ENCODE results near the gene BCL2. TPM values are rescaled to one million over a fixed set of nuclear protein-coding genes. Genes with fewer than 3 reads are reported as not detected.

Gene BCL2
- total and polyA plus RNA-seq, 4 donors = 2.6 to 25.4 (median 14.0) TPM

- ATAC-seq (ENCODE audit: low FRiP score) (no peak), DNase-seq (no peak)
- Histone ChIP-seq H3K9me3 (ENCODE audit: control insufficient read depth, low read length) (no peaks in the 10 kb centered on the region), H3K4me1 (ENCODE audit: control insufficient read depth in 1 of 2, insufficient read depth in 2 of 2, low read length in 2 of 2) (no peaks in the 10 kb centered on the region), H3K36me3 (ENCODE audit: control insufficient read depth in 1 of 2, insufficient read depth in 2 of 2, low read length in 1 of 2) (no peaks in the 10 kb centered on the region), H3K4me3 (ENCODE audit: low read length in 2 of 2) (no peak overlapping the region), H3K27me3 (ENCODE audit: control insufficient read depth in 1 of 2, insufficient read depth in 2 of 2, low read length in 1 of 2) (peaks cover 0 to 1% of the 10 kb centered on the region in 2 donors), H3K27ac (ENCODE audit: low read depth in 1 of 2, low read length in 2 of 2) (no peak overlapping the region)
- 91 to 92% methylated on average over 7 of the region's 7 CpGs for WGBS, 2 donors
- intact Hi-C loops (cut with DNase I) = no loop called here
Measured at GRCh38 chr18:63084219-63084618, 235.3 kb downstream of the BCL2 start.

- H3K27me3 ChIP-seq (ENCODE audit: control insufficient read depth in 1 of 2, insufficient read depth in 2 of 2, low read length in 1 of 2) = peaks cover 0 to 1% of the 10 kb centered on the region in 2 donors
- no peak overlapping the region for H3K4me3 ChIP-seq (ENCODE audit: low read length in 2 of 2)
- H3K4me1 ChIP-seq (ENCODE audit: control insufficient read depth in 1 of 2, insufficient read depth in 2 of 2, low read length in 2 of 2) = no peaks in the 10 kb centered on the region
- DNase-seq (no peak), ATAC-seq (ENCODE audit: low FRiP score) (no peak)
- no peak overlapping the region for H3K27ac ChIP-seq (ENCODE audit: low read depth in 1 of 2, low read length in 2 of 2)
- no peaks in the 10 kb centered on the region for H3K36me3 ChIP-seq (ENCODE audit: control insufficient read depth in 1 of 2, insufficient read depth in 2 of 2, low read length in 1 of 2)
- H3K9me3 ChIP-seq (ENCODE audit: control insufficient read depth, low read length) = no peaks in the 10 kb centered on the region
- 88 to 89% methylated on average over 2 of the region's 2 CpGs for WGBS, 2 donors
- intact Hi-C loops (cut with DNase I) = no loop called here
Measured at GRCh38 chr18:63083555-63083954, 236.0 kb downstream of the BCL2 start.

GRCh38 chr18:63083020-63083531 is 236.5 kb downstream of the BCL2 start:
- ATAC-seq (ENCODE audit: low FRiP score) (no peak), DNase-seq (no peak)
- intact Hi-C loops (cut with DNase I) = no loop called here
- peaks cover 0 to 1% of the 10 kb centered on the region in 2 donors for H3K27me3 ChIP-seq (ENCODE audit: control insufficient read depth in 1 of 2, insufficient read depth in 2 of 2, low read length in 1 of 2)
- H3K36me3 ChIP-seq (ENCODE audit: control insufficient read depth in 1 of 2, insufficient read depth in 2 of 2, low read length in 1 of 2) = no peaks in the 10 kb centered on the region
- H3K4me3 ChIP-seq (ENCODE audit: low read length in 2 of 2) = no peak overlapping the region
- 70 to 77% methylated on average over 8 of the region's 8 CpGs for WGBS, 2 donors
- no peak overlapping the region for H3K27ac ChIP-seq (ENCODE audit: low read depth in 1 of 2, low read length in 2 of 2)
- no peaks in the 10 kb centered on the region for H3K9me3 ChIP-seq (ENCODE audit: control insufficient read depth, low read length)
- no peaks in the 10 kb centered on the region for H3K4me1 ChIP-seq (ENCODE audit: control insufficient read depth in 1 of 2, insufficient read depth in 2 of 2, low read length in 2 of 2)

GRCh38 chr18:63082366-63083019 is 237.1 kb downstream of the BCL2 start:
- H3K36me3 ChIP-seq (ENCODE audit: control insufficient read depth in 1 of 2, insufficient read depth in 2 of 2, low read length in 1 of 2) = no peaks in the 10 kb centered on the region
- 83 to 85% methylated on average over 7 of the region's 7 CpGs for WGBS, 2 donors
- H3K9me3 ChIP-seq (ENCODE audit: control insufficient read depth, low read length) = no peaks in the 10 kb centered on the region
- intact Hi-C loops (cut with DNase I) = no loop called here
- no peak overlapping the region for H3K4me3 ChIP-seq (ENCODE audit: low read length in 2 of 2)
- no peak overlapping the region for H3K27ac ChIP-seq (ENCODE audit: low read depth in 1 of 2, low read length in 2 of 2)
- H3K4me1 ChIP-seq (ENCODE audit: control insufficient read depth in 1 of 2, insufficient read depth in 2 of 2, low read length in 2 of 2) = no peaks in the 10 kb centered on the region
- H3K27me3 ChIP-seq (ENCODE audit: control insufficient read depth in 1 of 2, insufficient read depth in 2 of 2, low read length in 1 of 2) = peaks cover 0 to 1% of the 10 kb centered on the region in 2 donors
- ATAC-seq (ENCODE audit: low FRiP score) (no peak), DNase-seq (no peak)

- Histone ChIP-seq H3K4me1 (ENCODE audit: control insufficient read depth in 1 of 2, insufficient read depth in 2 of 2, low read length in 2 of 2) (no peaks in the 10 kb centered on the region), H3K4me3 (ENCODE audit: low read length in 2 of 2) (no peak overlapping the region), H3K27ac (ENCODE audit: low read depth in 1 of 2, low read length in 2 of 2) (no peak overlapping the region), H3K27me3 (ENCODE audit: control insufficient read depth in 1 of 2, insufficient read depth in 2 of 2, low read length in 1 of 2) (peaks cover 0 to 1% of the 10 kb centered on the region in 2 donors), H3K36me3 (ENCODE audit: control insufficient read depth in 1 of 2, insufficient read depth in 2 of 2, low read length in 1 of 2) (no peaks in the 10 kb centered on the region), H3K9me3 (ENCODE audit: control insufficient read depth, low read length) (no peaks in the 10 kb centered on the region)
- 81 to 90% methylated on average over 1 of the region's 1 CpG for WGBS, 2 donors
- no peak for ATAC-seq (ENCODE audit: low FRiP score)
- no peak for DNase-seq
- intact Hi-C loops (cut with DNase I) = no loop called here
Measured at GRCh38 chr18:63079114-63079513, 240.5 kb downstream of the BCL2 start.

- Histone ChIP-seq H3K4me3 (ENCODE audit: low read length in 2 of 2) (no peak overlapping the region), H3K27ac (ENCODE audit: low read depth in 1 of 2, low read length in 2 of 2) (no peak overlapping the region), H3K27me3 (ENCODE audit: control insufficient read depth in 1 of 2, insufficient read depth in 2 of 2, low read length in 1 of 2) (no peaks in the 10 kb centered on the region), H3K36me3 (ENCODE audit: control insufficient read depth in 1 of 2, insufficient read depth in 2 of 2, low read length in 1 of 2) (no peaks in the 10 kb centered on the region), H3K9me3 (ENCODE audit: control insufficient read depth, low read length) (no peaks in the 10 kb centered on the region), H3K4me1 (ENCODE audit: control insufficient read depth in 1 of 2, insufficient read depth in 2 of 2, low read length in 2 of 2) (no peaks in the 10 kb centered on the region)
- DNase-seq (no peak), ATAC-seq (ENCODE audit: low FRiP score) (no peak)
- intact Hi-C loops (cut with DNase I) = no loop called here
- WGBS, 2 donors = 91 to 92% methylated on average over 4 of the region's 4 CpGs
Measured at GRCh38 chr18:63078471-63078870, 241.1 kb downstream of the BCL2 start.

GRCh38 chr18:63074981-63075404 is 244.6 kb downstream of the BCL2 start:
- no peak overlapping the region for H3K27ac ChIP-seq (ENCODE audit: low read depth in 1 of 2, low read length in 2 of 2)
- peak overlapping the region; percentile 29 to 69 for H3K4me3 ChIP-seq (ENCODE audit: low read length in 2 of 2)
- H3K4me1 ChIP-seq (ENCODE audit: control insufficient read depth in 1 of 2, insufficient read depth in 2 of 2, low read length in 2 of 2) = no peaks in the 10 kb centered on the region
- ATAC-seq (ENCODE audit: low FRiP score) (peak; percentile 91), DNase-seq (peak; percentile 88 to 92)
- H3K9me3 ChIP-seq (ENCODE audit: control insufficient read depth, low read length) = no peaks in the 10 kb centered on the region
- H3K36me3 ChIP-seq (ENCODE audit: control insufficient read depth in 1 of 2, insufficient read depth in 2 of 2, low read length in 1 of 2) = no peaks in the 10 kb centered on the region
- intact Hi-C loops (cut with DNase I) = no loop called here
- 1 to 2% methylated on average over 19 of the region's 19 CpGs for WGBS, 2 donors
- H3K27me3 ChIP-seq (ENCODE audit: control insufficient read depth in 1 of 2, insufficient read depth in 2 of 2, low read length in 1 of 2) = no peaks in the 10 kb centered on the region

GRCh38 chr18:63073481-63073880 is 246.1 kb downstream of the BCL2 start:
- ATAC-seq (ENCODE audit: low FRiP score) (no peak), DNase-seq (no peak)
- intact Hi-C loops (cut with DNase I) = no loop called here
- Histone ChIP-seq H3K27ac (ENCODE audit: low read depth in 1 of 2, low read length in 2 of 2) (no peak overlapping the region), H3K4me1 (ENCODE audit: control insufficient read depth in 1 of 2, insufficient read depth in 2 of 2, low read length in 2 of 2) (no peaks in the 10 kb centered on the region), H3K9me3 (ENCODE audit: control insufficient read depth, low read length) (no peaks in the 10 kb centered on the region), H3K27me3 (ENCODE audit: control insufficient read depth in 1 of 2, insufficient read depth in 2 of 2, low read length in 1 of 2) (no peaks in the 10 kb centered on the region), H3K4me3 (ENCODE audit: low read length in 2 of 2) (no peak overlapping the region), H3K36me3 (ENCODE audit: control insufficient read depth in 1 of 2, insufficient read depth in 2 of 2, low read length in 1 of 2) (no peaks in the 10 kb centered on the region)
- 92% methylated on average over 2 of the region's 2 CpGs for WGBS, 2 donors

Measured in aorta (tissue), 5 donors.